HFF-Myc (cell line): ENCODE measurements around the gene HARS1.
"Not testable (repeated sequence)": the region's sequence is repeated elsewhere in the genome, so short reads cannot be mapped to it uniquely, and the experiment has no call there.

Experiments used
- DNase-seq: peaks from one replicate; pipeline ENCODE4 v3.0.0-alpha.2; 2011; ENCODE audit warnings: low read depth; ENCODE audit errors: extremely low read depth
- H3K4me3 ChIP-seq: replicated peaks from 2 replicates; pipeline ENCODE4 v1.5.1; 2011; ENCODE audit warnings: low read depth, mild to moderate bottlenecking, control low read depth, low read length
- TF ChIP-seq, protein P1 (sequence below): IDR thresholded peaks from 2 replicates; pipeline ENCODE4 v1.5.1; 2012; ENCODE audit warnings: mild to moderate bottlenecking, low read depth, low read length, control low read depth; ENCODE audit errors: missing control alignments

HARS1 gene

DNA sequence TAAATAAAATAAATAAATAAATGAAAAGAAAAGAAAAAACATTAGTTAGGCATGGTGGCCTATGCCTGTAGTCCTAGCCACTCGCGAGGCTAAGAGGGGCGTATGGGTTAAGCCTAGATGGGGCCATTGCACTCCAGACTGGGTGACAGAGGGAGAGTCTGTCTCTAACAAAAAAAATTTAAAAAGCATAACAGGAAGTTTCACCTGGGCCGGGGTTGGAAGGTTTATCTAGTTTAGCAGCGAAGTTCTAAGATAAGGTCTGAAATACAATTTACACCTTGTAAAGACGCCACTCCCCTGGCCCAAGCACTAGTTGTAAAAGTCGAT is 27.1 kb upstream of the HARS1 start:
- peak overlapping the region; percentile 45 for H3K4me3 ChIP-seq
- no peak for DNase-seq
- TF ChIP-seq, protein P1, sequence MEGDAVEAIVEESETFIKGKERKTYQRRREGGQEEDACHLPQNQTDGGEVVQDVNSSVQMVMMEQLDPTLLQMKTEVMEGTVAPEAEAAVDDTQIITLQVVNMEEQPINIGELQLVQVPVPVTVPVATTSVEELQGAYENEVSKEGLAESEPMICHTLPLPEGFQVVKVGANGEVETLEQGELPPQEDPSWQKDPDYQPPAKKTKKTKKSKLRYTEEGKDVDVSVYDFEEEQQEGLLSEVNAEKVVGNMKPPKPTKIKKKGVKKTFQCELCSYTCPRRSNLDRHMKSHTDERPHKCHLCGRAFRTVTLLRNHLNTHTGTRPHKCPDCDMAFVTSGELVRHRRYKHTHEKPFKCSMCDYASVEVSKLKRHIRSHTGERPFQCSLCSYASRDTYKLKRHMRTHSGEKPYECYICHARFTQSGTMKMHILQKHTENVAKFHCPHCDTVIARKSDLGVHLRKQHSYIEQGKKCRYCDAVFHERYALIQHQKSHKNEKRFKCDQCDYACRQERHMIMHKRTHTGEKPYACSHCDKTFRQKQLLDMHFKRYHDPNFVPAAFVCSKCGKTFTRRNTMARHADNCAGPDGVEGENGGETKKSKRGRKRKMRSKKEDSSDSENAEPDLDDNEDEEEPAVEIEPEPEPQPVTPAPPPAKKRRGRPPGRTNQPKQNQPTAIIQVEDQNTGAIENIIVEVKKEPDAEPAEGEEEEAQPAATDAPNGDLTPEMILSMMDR: no peak

DNA sequence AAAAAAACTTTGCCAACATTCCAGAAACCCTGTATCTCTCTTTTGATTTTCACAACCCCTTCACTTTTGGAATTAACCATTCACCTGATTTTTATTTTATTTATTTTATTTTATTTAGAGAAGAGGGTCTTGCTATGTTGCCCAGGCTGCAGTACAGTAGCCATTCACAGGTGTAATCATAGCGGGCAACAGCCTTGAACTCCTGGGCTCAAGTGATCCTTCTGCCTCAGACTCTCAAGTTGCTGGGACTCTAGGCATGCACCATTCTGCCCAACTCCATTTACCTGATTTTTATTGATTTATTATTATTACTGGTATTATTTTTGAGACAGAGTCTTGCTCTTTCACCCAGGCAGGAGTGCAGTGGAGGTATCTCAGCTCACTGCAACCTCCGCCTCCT is 25.1 kb upstream of the HARS1 start:
- H3K4me3 ChIP-seq, DNase-seq: not testable (repeated sequence)

DNA sequence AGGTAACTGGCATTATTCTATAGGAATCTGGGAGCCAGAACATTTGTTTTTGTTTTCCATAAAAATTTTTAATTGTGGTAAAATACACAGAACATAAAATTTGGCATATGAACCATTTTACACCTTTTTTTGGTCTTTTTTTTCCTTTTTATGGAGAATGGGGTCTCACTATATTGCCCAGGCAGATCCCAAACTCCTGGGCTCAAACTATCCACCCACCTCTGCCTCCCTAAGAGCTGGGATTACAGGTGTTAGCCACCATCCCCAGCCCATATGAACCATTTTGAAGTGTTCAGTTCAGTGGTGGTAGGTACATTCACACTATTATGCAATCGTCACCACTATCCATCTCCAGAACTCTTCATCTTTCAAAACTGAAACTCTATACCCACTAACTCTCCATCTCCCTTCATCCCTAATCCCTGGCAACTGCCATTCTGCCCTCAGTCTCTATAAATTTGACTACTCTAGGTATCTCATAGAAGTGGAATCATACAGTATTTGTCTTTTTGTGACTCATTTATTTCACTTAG is 22.5 kb upstream of the HARS1 start:
- no peak overlapping the region for H3K4me3 ChIP-seq
- TF ChIP-seq, protein P1: no peak
- no peak for DNase-seq

DNA sequence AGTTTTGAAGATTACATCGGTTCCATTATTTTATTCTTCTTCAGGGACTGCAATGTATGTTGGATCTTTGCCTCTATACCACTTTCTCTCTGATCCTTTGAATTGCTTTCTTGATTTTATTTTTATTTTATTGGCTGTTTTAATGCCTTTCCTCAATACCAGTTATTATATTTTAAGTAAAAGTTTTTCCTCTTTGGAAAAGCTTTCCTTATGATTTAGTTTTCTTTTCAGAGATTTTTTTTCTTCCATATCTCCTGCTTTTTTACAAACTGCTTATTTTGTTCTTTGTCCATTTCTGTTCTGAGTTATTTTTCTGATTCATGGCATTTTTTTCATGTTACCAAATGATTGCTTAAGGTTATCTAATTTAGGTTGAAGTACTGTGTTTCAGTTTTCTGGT is 20.6 kb upstream of the HARS1 start:
- TF ChIP-seq, protein P1: no peak
- no peak overlapping the region for H3K4me3 ChIP-seq
- no peak for DNase-seq

DNA sequence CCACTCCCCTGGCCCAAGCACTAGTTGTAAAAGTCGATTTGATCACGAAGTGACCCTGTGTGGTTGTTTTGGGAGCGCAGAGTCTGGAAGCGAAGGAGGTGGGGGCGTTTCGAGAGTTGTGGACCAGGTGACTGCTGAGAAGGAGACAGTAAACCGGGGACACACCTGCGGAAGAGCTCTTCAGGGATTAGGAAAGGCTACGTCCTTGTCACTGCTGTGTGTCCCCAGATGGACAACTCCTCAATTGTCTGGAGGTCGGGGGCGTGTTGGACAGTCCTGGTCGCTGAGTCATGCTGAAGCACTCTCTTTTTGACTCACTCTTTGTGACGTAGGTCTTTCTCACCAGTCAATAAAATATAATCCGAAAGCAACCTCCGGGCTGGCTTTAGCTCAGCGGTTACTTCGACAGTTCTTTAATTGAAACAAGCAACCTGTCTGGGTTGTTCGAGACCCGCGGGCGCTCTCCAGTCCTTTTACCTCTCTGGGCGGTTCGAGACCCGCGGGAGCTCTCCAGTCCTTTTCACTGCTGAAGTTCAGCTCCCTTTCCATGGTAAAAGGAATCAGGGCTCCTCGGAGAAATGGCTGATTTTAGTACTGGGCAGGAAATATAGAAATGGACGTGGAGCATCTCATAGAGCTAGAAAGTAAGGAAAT is 19.9 kb upstream of the HARS1 start:
- TF ChIP-seq, protein P1: no peak
- DNase-seq: peak; percentile 95
- peak overlapping the region; percentile 70 for H3K4me3 ChIP-seq

DNA sequence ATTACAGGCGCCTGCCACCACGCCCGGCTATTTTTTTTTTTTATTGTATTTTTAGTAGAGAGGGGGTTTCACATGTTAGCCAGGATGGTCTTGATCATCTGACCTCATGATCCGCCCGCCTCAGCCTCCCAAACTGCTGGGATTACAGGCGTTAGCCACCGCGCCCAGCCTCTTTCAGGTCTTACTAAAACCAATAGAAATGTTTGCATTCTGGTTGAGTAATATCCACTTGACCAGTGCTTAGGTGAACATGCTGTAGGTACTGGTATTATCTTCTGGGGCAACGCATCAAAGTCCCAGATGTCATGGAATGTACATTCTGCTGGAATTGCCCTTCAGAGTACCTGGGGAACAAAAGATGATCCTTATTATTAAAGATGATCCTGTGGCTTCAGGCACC is 17.6 kb upstream of the HARS1 start:
- not testable (repeated sequence) for H3K4me3 ChIP-seq, DNase-seq

DNA sequence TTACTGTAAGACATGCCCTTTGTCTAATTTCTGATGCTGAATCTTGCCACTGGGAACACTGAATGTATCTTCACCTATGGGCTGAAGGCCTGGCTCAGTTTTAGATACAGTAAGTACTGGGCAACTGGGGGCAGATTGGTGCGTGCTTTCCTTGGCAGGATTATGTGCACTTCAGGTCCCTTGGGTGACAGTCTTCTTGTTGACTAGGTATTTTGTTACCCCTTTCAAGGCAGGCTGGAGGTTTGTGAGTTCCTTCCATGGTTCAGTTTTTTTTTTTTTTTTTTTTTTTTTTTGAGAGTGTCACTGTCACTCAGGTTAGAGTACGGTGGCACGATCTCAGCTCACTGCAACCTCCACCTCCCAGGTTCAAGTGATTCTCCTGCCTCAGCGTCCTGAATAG is 16.6 kb upstream of the HARS1 start:
- H3K4me3 ChIP-seq: no peak overlapping the region
- TF ChIP-seq, protein P1: no peak
- no peak for DNase-seq

DNA sequence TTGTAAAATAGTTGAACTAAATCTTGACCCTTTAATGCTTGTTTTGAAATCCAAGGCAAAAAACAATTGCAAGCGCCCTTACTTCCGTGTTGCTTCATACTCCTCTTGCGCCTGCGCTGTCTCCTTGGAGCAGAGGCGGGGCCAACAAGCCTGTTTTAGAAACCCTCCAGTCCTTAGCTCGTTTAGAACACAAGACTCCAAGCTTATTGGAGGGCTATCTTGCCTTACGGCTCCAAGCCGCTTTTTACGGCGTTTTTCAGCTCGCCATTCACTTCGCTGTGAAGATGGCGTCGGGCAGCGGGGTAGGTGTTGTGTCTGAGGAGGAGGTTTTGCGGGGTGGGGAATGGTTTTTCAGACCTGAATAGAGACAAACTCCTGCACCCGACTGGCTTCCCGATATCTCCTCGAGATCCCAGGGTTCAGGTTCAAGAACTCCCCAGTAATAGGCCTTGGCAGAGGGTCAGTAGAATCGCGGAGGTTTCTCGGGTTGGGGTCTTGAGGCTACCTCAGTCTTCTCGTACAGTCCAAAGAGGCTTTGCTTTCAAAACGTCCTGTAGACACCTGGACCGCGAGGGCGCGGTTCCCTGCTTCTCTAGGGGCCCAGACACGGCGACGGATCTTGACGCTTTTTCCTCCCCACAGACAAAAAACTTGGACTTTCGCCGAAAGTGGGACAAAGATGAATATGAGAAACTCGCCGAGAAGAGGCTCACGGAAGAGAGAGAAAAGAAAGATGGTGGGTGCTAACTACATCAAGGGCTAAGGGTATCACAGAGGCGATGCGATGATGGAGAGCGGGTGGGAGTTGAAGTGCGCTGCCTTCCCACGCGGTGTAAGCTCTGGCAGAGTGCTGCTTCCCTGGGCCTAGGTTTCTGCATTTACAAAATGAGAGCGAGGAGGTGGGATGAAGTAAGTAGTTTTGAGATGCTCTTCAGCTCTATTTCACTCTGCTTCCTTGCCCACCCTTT is 9.3 kb upstream of the HARS1 start, which contains the start of gene ZMAT2:
Gene ZMAT2 (plus strand): TSS at position 271 of the 968 bp plus-strand sequence. CDS start 14 bp downstream, at position 285.
- TF ChIP-seq, protein P1: no peak
- peak; percentile 95 for DNase-seq
- H3K4me3 ChIP-seq: peak within 1 kb of the TSS; percentile 91
